ENCODE measurements around the gene ALX3.

DNA sequence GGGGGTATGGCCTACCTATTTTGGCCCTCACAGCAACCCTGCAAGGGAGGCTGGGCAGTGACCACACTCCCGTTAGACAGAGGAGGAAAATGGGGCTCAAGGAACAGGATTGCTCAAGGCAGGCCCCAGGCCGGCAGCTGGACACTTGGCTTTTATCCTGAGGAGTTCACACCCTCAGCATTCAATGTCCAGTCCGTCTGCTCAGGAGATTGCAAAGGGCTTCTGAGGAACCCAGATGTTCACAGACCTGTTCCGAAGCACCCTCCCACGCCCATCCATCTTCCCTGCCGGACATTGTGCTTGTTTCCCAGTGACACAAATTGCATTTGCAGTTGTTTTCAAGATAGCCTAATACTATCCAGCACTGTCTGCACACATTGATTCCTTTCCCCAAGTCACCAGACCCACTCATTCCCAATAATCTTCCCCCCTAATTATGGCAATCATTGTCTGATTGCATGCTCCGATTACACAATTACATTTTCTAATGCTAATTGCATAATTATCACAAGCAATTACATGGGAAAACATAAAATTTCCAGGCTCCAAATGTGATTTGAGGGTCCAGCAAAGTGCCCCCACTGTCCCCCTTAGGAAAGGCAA is 37.5 kb upstream of the ALX3 start:
- TF ChIP-seq, protein P1, sequence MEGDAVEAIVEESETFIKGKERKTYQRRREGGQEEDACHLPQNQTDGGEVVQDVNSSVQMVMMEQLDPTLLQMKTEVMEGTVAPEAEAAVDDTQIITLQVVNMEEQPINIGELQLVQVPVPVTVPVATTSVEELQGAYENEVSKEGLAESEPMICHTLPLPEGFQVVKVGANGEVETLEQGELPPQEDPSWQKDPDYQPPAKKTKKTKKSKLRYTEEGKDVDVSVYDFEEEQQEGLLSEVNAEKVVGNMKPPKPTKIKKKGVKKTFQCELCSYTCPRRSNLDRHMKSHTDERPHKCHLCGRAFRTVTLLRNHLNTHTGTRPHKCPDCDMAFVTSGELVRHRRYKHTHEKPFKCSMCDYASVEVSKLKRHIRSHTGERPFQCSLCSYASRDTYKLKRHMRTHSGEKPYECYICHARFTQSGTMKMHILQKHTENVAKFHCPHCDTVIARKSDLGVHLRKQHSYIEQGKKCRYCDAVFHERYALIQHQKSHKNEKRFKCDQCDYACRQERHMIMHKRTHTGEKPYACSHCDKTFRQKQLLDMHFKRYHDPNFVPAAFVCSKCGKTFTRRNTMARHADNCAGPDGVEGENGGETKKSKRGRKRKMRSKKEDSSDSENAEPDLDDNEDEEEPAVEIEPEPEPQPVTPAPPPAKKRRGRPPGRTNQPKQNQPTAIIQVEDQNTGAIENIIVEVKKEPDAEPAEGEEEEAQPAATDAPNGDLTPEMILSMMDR (IDR thresholded peaks at IDR 0.05; ENCODE audit: insufficient read depth, low read length, poor library complexity, severe bottlenecking): no peak
- TF ChIP-seq EZH2phosphoT487 (conservative IDR thresholded peaks at IDR 0.05; ENCODE audit: low read length): no peak

All from SU-DHL-6 (cell line).